Measurements from ENCODE around the gene NFIB. TPM values are rescaled to one million over a fixed set of nuclear protein-coding genes. Genes with fewer than 3 reads are reported as not detected.

The NFIB gene
- polyA plus RNA-seq, 2 of the 4 experiments (the other 2 are of a cell fraction) = 10.7 to 21.7 TPM

DNA sequence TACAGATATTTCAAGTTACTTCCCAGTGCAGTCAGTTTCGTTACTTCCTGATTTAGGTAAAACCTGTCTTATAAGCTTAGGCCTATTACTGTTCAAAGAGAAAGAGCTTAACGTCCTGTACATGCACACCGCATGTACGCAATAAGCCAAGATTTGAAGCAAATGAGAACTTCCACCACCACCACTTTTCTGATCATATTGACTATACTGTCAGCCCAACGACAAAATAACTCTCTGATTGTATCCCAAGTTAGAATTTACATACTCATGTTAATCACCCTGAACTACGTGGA is 5.1 kb downstream of the NFIB start (continued):
- TF ChIP-seq ZNF302 (CRISPR knock-in tag; IDR thresholded peaks at IDR 0.05) = no peak
- TF ChIP-seq RAD21 (conservative IDR thresholded peaks at IDR 0.05 in 1 of 2, IDR thresholded peaks at IDR 0.05 in 1 of 2) = no peak
- TF ChIP-seq RNF2 (IDR thresholded peaks at IDR 0.05; ENCODE audit: borderline replicate concordance, low read depth) = no peak

DNA sequence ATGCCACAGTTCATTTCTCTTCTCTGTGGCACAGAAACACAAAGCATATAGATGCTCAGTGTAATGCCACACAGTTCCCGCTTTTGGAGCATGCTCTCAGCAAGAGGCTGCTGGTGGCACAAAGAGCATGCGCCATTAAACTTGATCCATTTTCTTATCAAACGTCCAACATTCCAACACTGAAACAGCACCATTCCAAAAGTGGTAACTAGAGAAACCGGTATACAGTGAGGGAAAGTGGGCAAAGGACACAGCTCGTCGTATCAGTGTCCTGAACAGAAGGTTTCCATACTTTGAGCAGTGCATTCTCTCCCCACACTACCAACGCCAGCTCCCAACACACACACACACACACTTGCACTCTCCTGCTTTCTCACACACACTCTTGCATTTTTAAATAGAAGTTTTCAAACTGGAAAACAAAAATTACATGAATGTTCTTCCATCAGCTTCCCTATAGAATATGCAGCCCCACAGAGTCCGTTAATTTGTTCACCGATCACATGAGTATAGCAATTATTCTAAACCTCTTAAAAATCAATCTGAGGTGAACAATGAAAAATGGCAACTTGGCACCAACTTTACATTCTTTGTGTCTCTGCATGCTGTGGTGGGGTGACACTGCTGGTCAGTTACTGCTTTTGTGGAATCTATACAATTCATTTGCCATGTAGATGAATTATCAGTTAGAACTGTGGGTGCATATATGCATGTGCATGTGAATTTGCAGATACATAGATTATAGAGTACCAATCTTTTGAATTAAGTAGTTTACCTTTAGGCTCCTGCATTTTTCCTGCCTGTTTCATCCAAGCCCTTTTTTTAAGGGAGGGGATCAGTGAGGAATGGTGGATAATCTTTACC is 5.7 kb downstream of the NFIB start:
- H3K4me1 ChIP-seq = peaks cover 39% of the 10 kb centered on the region
- 0 out of 6 replicates have a peak overlapping the region, but pooled peaks of 1 of the 2 experiments have one; percentile 0 for H3K27ac ChIP-seq
- TF ChIP-seq NR3C1 (IDR thresholded peaks at IDR 0.05) = no peak
- TF ChIP-seq ZFP36 (IDR thresholded peaks at IDR 0.05; ENCODE audit: borderline replicate concordance, partially characterized antibody) = no peak
- TF ChIP-seq FOSB (CRISPR knock-in tag; IDR thresholded peaks at IDR 0.05) = no peak
- TF ChIP-seq TP53 (CRISPR knock-in tag; IDR thresholded peaks at IDR 0.05) = no peak
- TF ChIP-seq HOXA7 (CRISPR knock-in tag; IDR thresholded peaks at IDR 0.05) = no peak
- no peak for TF ChIP-seq CBX8 (IDR thresholded peaks at IDR 0.05)
- TF ChIP-seq EHMT2 (IDR thresholded peaks at IDR 0.05; ENCODE audit: low read depth) = no peak
- no peak for TF ChIP-seq FOXS1 (CRISPR knock-in tag; IDR thresholded peaks at IDR 0.05)
- TF ChIP-seq RAD21 (conservative IDR thresholded peaks at IDR 0.05 in 1 of 2, IDR thresholded peaks at IDR 0.05 in 1 of 2) = no peak
- no peaks in the 10 kb centered on the region for H3K9me3 ChIP-seq
- ChIA-PET CTCF (interaction anchor here (1.1 to 1.3 kb wide), 2 partner anchors 9 to 13 kb away, joined by 3 to 6 read pairs; no protein-coding TSS in a partner anchor), POLR2A (no interaction called here)
- FAIRE-seq = no peak
- no peak for ATAC-seq
- no peak overlapping the region for H3K4me3 ChIP-seq
- H3K4me2 ChIP-seq = peak overlapping the region; percentile 71
- DNase-seq (ENCODE audit: low read depth in 1 of 2, low spot score in 1 of 2) = no peak
- WGBS (ENCODE audit: missing lambda C conversion rate) = 95% methylated on average over 9 of the region's 9 CpGs

DNA sequence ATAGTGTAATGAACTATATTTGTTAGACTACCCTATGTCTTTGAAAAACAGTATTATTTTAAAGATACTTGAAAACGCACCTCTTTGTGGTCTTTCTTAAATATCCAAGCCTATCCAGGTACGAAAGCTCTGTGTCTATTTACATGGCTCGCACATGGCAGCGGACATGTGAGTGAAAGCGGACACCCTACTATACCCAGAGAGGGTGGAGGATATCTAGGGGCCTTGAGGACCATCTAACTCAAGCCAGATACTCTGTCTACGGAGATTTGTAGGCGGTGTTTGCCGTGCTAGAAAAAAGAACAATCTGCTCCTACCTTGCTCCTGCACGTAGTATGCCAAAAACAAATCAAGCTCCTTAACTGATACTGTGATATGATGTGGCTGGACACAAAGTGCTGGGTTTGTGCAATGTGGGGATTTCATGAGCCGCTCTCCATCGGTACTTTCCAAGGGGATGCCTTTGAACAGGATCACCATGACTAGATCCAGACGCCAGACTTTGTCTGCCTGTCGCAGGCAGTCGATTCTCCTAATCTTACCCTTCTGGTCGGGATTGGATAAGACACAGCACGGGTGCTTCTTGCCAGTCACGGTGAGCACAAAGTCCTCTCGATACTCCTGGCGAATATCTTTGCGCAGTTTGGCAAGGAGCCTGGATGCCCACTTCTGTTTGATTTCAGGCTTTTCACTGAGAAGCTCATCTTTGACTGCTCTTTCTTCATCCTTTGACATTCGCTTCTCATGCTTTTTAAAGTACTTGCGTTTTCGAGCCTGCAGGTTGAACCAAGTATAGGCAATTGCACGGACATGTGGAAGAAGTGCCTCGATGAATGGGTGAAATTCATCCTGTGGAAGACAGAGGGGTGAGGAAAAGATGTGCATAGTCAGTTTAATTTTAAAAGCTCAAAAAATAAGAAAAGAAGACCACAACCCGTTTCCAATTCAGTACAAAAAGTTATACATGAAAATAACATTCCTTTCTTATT is 7.0 kb downstream of the NFIB start:
- H3K4me3 ChIP-seq = no peak overlapping the region
- H3K27ac ChIP-seq = no peak overlapping the region
- DNase-seq (ENCODE audit: low read depth in 1 of 2, low spot score in 1 of 2) = no peak
- no peak overlapping the region for H3K4me2 ChIP-seq
- ATAC-seq = no peak
- TF ChIP-seq FOSL2 (IDR thresholded peaks at IDR 0.05) (no peak), FOSL2 (CRISPR knock-in tag; IDR thresholded peaks at IDR 0.05) (no peak)
- TF ChIP-seq, protein P1, sequence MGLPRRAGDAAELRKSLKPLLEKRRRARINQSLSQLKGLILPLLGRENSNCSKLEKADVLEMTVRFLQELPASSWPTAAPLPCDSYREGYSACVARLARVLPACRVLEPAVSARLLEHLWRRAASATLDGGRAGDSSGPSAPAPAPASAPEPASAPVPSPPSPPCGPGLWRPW (IDR thresholded peaks at IDR 0.05) = no peak
- FAIRE-seq = no peak
- H3K4me1 ChIP-seq = peaks cover 51% of the 10 kb centered on the region
- POLR2A ChIA-PET = no interaction called here
- H3K9me3 ChIP-seq = no peaks in the 10 kb centered on the region
- 91% methylated on average over 26 of the region's 26 CpGs for WGBS (ENCODE audit: missing lambda C conversion rate)
- CTCF ChIA-PET = interaction anchor here (0.6 to 1.3 kb wide), 5 partner anchors 8 to 613 kb away, joined by 3 to 6 read pairs (median 3); no protein-coding TSS in a partner anchor

DNA sequence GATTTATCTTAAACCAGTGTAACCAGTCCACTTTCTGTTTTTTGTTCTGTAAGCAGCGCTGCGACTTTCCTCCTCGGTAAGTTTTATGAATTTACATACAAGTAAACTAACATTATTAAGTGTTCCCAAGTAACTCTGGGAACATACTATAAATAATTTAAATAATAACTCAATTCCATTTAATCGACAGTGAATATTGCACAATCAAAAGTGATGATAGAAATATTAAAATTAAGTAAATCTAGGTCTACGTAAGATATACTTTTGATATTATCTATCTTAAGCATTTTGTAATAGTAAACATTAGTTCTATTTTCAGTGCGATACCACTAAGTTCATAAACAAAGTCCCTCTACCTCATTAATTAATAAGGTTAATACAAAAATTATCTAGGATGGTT is 7.8 kb downstream of the NFIB start:
- TF ChIP-seq, protein P2, sequence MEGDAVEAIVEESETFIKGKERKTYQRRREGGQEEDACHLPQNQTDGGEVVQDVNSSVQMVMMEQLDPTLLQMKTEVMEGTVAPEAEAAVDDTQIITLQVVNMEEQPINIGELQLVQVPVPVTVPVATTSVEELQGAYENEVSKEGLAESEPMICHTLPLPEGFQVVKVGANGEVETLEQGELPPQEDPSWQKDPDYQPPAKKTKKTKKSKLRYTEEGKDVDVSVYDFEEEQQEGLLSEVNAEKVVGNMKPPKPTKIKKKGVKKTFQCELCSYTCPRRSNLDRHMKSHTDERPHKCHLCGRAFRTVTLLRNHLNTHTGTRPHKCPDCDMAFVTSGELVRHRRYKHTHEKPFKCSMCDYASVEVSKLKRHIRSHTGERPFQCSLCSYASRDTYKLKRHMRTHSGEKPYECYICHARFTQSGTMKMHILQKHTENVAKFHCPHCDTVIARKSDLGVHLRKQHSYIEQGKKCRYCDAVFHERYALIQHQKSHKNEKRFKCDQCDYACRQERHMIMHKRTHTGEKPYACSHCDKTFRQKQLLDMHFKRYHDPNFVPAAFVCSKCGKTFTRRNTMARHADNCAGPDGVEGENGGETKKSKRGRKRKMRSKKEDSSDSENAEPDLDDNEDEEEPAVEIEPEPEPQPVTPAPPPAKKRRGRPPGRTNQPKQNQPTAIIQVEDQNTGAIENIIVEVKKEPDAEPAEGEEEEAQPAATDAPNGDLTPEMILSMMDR (IDR thresholded peaks at IDR 0.05) = no peak
- TF ChIP-seq JUN (IDR thresholded peaks at IDR 0.05) (no peak), ZNF302 (CRISPR knock-in tag; IDR thresholded peaks at IDR 0.05) (no peak)
- Histone ChIP-seq H3K4me1 (peaks cover 58% of the 10 kb centered on the region), H3K9me3 (no peaks in the 10 kb centered on the region), H3K4me3 (no peak overlapping the region), H3K27ac (no peak overlapping the region), H3K4me2 (no peak overlapping the region)
- no peak for DNase-seq (ENCODE audit: low read depth in 1 of 2, low spot score in 1 of 2)
- ATAC-seq = no peak
- CTCF ChIA-PET = interaction anchor here (0.6 to 1.0 kb wide), 2 partner anchors 17 to 612 kb away, joined by 3 read pairs; no protein-coding TSS in a partner anchor
- FAIRE-seq = no peak
- WGBS (ENCODE audit: missing lambda C conversion rate) = 95% methylated on average over 6 of the region's 6 CpGs
- POLR2A ChIA-PET = no interaction called here

Data from A549 (cell line).